Measurements from ENCODE around the gene MEOX1.
"Not testable (repeated sequence)": the region's sequence is repeated elsewhere in the genome, so short reads cannot be mapped to it uniquely, and the experiment has no call there.

The MEOX1 gene

DNA sequence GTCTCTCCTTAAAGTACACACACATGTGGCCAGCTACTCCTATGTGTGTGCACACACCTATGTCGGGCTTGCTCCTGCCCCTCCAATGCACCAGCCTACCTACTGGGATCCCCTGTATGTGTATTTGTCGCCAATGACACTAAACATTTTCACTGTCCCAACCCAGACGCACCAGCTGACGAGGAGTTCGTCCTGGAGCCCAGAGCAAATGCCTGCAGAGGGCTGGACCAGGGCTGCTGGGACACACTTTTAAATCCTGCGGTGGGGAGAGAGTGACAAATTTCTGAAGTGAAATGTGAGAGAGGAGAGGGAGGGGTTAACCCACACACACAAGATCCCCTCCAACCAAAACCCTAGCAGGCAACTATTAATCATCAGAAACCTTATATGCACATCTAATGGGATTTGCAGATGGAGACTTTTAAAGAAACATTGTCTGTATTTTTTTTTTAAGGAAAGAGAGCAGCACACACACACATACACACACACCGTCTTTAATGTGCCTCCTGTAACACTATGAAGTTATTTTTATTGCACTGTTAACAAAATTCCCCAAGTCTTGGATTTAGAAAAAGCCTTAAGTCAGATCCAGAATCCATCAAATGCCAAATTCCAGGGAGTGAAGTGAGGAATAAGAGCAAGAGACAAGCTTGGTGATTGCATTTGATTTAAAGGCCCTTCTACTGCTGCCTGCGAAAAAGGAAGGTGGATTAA, at the start of gene MEOX1:
TSS of gene MEOX1 (minus strand) at position 224 of the 714 bp plus-strand sequence. CDS start 388 bp downstream, outside the sequence.
- peak; percentile 86 for DNase-seq (ENCODE audit: low read depth)

DNA sequence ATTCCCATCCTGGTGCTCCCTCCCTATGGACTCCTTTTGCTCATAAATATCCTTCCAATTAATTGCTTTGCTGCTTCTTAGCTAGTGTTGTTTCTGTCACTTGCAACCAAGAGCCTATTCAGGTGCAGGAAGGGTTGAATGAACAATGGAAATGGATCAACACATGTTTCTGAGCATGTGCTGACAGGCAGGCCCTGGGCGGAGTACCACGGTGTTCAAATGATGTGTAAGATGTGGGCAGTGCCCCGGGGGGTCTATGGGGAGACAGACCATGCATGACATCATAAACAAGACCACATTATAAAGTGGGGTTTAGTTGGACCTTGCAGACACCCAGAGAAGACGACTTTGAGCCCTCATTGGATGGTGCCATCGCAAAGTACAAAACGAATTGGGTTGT, 48.4 kb upstream of the MEOX1 start:
- DNase-seq (ENCODE audit: low read depth): no peak

- DNase-seq (ENCODE audit: low read depth): no peak
These were observed 47.5 kb upstream of the MEOX1 start for GRCh38 chr17:43709210-43709609.

- no peak for DNase-seq (ENCODE audit: low read depth)
These were observed 45.5 kb upstream of the MEOX1 start for GRCh38 chr17:43707184-43707583.

GRCh38 chr17:43706235-43706634, 44.5 kb upstream of the MEOX1 start:
- DNase-seq (ENCODE audit: low read depth): no peak

DNA sequence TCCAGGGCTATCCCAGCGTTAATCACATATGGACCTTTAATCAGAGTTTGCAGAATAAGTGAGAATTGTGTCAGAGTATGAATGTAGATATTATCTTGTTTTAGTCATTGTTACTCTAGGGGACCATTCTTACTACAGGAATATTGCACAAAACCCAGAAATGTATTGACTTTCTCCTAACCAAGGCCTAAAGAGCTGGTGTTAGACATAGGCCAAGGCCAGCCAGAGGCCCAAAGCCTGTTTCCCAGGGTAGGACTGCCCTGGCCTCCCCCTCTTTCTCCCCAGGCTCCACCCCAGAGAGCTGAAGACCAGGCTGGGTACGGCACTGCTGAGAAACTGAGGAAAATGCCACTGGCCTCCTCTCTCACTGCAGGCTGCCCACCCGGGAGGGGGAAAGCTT, 41.9 kb upstream of the MEOX1 start:
- no peak for DNase-seq (ENCODE audit: low read depth)

DNA sequence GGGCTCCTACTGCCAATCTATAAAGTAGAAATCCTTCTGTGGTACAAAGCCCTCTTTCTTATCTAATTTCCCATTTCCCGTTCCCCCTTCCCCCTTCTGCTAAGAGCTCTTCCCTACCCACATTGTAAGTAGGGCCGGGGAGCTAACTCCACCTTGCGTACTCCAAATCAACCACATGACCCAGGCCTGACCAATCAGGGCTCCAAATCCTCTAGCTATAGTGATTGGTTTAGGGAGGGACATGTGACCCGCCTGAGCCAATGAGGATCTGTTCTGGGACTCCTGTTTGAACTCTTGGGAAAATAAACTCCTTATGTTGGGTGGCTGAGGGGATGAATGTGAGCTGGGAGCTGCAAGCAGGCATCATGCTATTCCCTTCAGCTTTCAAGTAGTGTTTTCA, 40.9 kb upstream of the MEOX1 start:
- DNase-seq (ENCODE audit: low read depth): no peak

- DNase-seq (ENCODE audit: low read depth): peak; percentile 78
These were observed 39.6 kb upstream of the MEOX1 start for GRCh38 chr17:43701318-43701743.

GRCh38 chr17:43699438-43699756, 37.7 kb upstream of the MEOX1 start:
- no peak for DNase-seq (ENCODE audit: low read depth)

- no peak for DNase-seq (ENCODE audit: low read depth)
These were observed 37.1 kb upstream of the MEOX1 start for GRCh38 chr17:43698678-43699437.

- DNase-seq (ENCODE audit: low read depth): no peak
These were observed 36.2 kb upstream of the MEOX1 start for GRCh38 chr17:43697937-43698336.

- DNase-seq (ENCODE audit: low read depth): no peak
These were observed 35.2 kb upstream of the MEOX1 start for GRCh38 chr17:43696891-43697290.

DNA sequence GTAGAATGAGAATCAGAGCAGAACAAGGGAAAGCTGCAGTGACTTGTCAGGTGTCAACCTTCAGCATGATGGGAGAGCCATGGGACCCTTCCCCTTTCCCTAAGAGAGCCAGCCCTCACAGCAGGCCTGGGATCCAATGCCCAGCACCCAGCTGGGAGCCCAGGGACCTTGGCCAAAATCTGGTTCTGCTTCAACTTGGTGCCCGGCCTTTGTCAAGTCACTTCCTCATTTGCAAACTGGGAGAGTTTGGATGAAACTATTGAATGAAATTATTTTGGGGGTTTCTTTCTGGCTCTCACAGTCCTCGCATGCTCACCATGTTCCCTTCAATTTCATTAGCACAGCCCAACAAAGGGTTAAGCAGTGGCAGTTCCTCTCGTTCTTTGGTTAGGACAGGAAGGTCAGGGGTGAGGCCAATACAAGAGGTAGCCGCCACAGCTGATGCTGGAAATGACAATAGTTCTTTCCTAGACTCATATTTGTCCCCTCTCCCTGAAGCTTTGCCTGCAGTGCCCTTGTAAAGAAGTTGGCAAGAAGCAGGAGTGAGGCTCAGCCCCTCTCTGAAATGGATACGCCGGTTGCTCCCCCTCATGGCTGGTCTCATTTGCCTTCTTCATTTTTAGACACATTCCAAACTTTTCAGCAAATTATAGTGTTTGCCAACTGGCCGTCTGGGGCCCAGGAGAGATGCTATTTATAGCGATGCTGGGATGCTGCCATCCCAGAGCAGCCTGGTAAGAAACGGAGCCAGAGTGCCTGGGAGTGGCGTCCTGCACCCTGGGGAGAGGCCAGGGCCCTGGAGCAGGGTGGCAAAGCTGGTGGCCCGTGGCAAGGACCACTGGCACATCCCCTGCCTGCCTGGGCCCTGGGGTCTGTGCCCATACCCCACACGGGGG, 34.5 kb upstream of the MEOX1 start:
- peak; percentile 73 for DNase-seq (ENCODE audit: low read depth)

GRCh38 chr17:43694081-43694870, 32.6 kb upstream of the MEOX1 start:
- DNase-seq (ENCODE audit: low read depth): peak; percentile 80

DNA sequence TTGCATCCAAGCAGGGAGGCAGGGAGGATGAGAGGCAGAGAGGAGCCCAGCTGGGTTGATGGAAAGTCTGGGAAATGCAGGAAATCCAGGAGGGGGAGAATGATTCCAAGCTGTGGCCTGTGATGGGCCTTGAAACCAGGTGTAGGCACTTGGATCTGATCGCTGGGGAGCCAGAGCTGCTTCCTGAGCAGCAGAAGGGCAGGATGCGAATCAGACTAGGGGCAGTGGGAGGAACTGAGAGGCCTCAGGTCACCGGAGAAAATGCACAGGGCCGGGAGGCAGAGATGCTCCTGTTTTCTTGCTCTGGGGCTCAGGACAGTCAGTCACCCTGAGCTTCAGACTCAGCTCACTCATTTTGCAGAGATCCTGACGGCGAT, 29.6 kb upstream of the MEOX1 start:
- no peak for DNase-seq (ENCODE audit: low read depth)

GRCh38 chr17:43690624-43691316, 29.0 kb upstream of the MEOX1 start:
- no peak for DNase-seq (ENCODE audit: low read depth)

DNA sequence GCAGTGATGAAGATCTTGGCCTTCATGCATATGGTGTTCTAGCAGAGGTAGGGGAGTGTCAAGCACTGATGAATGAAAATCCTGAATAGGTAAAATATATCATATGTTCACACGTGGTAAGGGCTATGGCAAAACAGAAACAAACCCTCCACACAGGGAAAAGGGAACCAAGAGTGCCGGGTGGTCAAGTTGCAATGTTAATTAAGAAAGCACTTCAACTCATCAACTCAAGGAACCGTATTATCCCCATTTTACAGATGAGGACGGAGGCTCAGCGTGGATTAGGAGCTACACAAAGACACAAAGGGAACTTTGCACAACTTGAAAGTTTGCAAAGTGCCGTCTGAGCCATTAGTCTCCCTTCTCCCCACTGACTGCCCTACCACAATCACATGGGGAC, 28.1 kb upstream of the MEOX1 start:
- DNase-seq (ENCODE audit: low read depth): no peak

DNA sequence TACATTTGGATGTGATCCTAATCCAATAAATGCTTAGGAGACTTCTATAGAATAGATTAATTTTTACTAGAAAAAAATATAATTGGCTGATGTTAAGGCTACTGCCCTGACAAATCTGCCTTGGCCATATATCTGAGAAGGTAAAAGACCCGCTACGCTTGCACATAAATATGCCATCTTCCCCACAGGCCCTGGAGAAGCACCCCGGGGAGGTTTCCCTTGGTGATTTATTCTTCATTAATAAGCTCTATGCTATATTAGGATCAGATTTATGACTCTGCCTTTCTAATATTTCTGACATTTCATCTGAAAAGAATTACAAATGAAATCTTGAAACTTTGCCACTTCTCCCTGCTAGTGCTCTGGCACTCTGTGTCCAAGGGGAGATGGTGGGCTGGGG, 27.4 kb upstream of the MEOX1 start:
- DNase-seq (ENCODE audit: low read depth): no peak

GRCh38 chr17:43686957-43687356, 25.2 kb upstream of the MEOX1 start:
- DNase-seq (ENCODE audit: low read depth): not testable (repeated sequence)

- DNase-seq (ENCODE audit: low read depth): no peak
These were observed 22.4 kb upstream of the MEOX1 start for GRCh38 chr17:43683928-43684653.

- no peak for DNase-seq (ENCODE audit: low read depth)
These were observed 18.7 kb upstream of the MEOX1 start for GRCh38 chr17:43680461-43680860.

Measured in EH (cell line).